Upper lobe of right lung (tissue), 1 donor: ENCODE measurements around the gene GJB6. TPM values are rescaled to one million over a fixed set of nuclear protein-coding genes. Genes with fewer than 3 reads are reported as not detected.

ENCODE experiments used
- ATAC-seq: fragments of 200-7000 bp; cut with Tn5 transposase; one replicate; pipeline ENCODE4 v1.9.1; 2020; ENCODE audit warnings: mild to moderate bottlenecking, moderate library complexity
- DNase-seq: peaks from one replicate; pipeline ENCODE4 v3.0.0-alpha.2; 2020
- H3K27ac ChIP-seq: fragments of 200-600 bp; one replicate; pipeline ENCODE4 v1.8.0; 2022
- H3K27me3 ChIP-seq: fragments of 200-600 bp; one replicate; pipeline ENCODE4 v1.8.0; 2022; ENCODE audit warnings: mild to moderate bottlenecking
- H3K36me3 ChIP-seq: fragments of 200-600 bp; one replicate; pipeline ENCODE4 v1.8.0; 2022
- H3K4me1 ChIP-seq: fragments of 200-600 bp; one replicate; pipeline ENCODE4 v1.8.0; 2022
- H3K4me3 ChIP-seq: fragments of 200-600 bp; one replicate; pipeline ENCODE4 v1.8.0; 2022; ENCODE audit warnings: mild to moderate bottlenecking
- H3K9me3 ChIP-seq: fragments of 200-600 bp; one replicate; pipeline ENCODE4 v1.8.0; 2022
- intact Hi-C: fragments of 100-400 bp; cut with DNase I; formaldehyde crosslinking; loops from one replicate; pipeline ENCODE4 v1.11.0; 2022
- total RNA-seq: library from RNA; stranded (reverse); fragmentation: NEBNext Ultra II Directional; extraction: Animal tissue kit (Norgen Biotek cat#: 25700); gene quantifications from one replicate; pipeline ENCODE4 v1.2.1, GENCODE V29; 2021
- TF ChIP-seq, protein P1 (sequence below): fragments of 200-600 bp; IDR thresholded peaks from one replicate; pipeline ENCODE4 v1.8.0; 2022; ENCODE audit warnings: antibody characterized with exemption
- donor health status: DM: no; HTN: yes; CAD: no; lungs with severe emphysema.

GJB6 gene
- total RNA-seq, 1 donor from 2014 or later: not detected

DNA sequence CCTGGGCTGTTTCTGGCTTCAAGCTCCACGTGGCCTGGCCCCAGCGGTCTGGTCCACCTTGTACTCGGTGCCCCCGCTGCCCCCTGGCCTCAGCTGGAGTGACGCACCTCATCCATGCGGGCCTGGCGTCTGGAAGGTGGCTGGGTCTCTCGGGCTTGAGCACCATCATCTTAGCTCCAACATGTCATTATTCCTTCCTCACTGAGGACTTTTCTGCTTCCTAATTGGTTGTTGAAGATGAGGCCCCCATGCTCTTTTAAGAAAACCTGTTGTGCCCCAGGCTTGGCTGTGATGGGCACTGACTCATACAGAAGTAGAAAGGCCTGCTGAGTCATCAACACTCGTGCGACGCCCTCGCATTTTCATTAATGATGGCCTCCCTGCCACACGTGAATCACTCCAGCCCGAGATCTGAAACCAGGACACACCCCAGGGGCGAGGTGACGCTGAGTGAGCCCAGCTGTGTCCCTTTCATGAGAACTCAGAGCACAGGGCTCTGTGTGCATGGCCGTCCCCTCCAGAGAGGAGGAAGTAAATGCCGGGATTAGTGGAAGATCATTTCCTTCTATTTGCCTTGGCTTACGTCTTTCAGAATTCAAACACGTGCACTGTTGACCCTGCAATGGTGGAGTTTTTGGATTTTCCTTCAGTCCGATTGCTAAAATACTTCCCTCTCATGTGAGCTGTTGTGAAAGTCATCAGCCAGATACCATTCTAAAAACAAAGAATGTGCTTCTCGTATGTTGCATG lies 57.3 kb downstream of the GJB6 start:
- Histone ChIP-seq H3K27ac (peak overlapping the region; percentile 60), H3K9me3 (no peaks in the 10 kb centered on the region), H3K36me3 (no peaks in the 10 kb centered on the region), H3K27me3 (peaks cover 23% of the 10 kb centered on the region), H3K4me3 (no peak overlapping the region), H3K4me1 (peaks cover 12% of the 10 kb centered on the region)
- DNase-seq (peak; percentile 90), ATAC-seq (peak; percentile 93)
- intact Hi-C loops: no loop called here
- TF ChIP-seq, protein P1, sequence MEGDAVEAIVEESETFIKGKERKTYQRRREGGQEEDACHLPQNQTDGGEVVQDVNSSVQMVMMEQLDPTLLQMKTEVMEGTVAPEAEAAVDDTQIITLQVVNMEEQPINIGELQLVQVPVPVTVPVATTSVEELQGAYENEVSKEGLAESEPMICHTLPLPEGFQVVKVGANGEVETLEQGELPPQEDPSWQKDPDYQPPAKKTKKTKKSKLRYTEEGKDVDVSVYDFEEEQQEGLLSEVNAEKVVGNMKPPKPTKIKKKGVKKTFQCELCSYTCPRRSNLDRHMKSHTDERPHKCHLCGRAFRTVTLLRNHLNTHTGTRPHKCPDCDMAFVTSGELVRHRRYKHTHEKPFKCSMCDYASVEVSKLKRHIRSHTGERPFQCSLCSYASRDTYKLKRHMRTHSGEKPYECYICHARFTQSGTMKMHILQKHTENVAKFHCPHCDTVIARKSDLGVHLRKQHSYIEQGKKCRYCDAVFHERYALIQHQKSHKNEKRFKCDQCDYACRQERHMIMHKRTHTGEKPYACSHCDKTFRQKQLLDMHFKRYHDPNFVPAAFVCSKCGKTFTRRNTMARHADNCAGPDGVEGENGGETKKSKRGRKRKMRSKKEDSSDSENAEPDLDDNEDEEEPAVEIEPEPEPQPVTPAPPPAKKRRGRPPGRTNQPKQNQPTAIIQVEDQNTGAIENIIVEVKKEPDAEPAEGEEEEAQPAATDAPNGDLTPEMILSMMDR: no peak

GRCh38 chr13:20173116-20173746 lies 58.9 kb downstream of the GJB6 start:
- peaks cover 9% of the 10 kb centered on the region for H3K27me3 ChIP-seq
- no peak overlapping the region for H3K27ac ChIP-seq
- peaks cover 12% of the 10 kb centered on the region for H3K4me1 ChIP-seq
- TF ChIP-seq, protein P1: no peak
- H3K9me3 ChIP-seq: no peaks in the 10 kb centered on the region
- no peak overlapping the region for H3K4me3 ChIP-seq
- DNase-seq (no peak), ATAC-seq (no peak)
- intact Hi-C loops: no loop called here
- no peaks in the 10 kb centered on the region for H3K36me3 ChIP-seq

Other genes with a start within 250 kb of the GJB6 start
- not detected for gene GJA3, start 71.3 kb downstream of the GJB6 start, total RNA-seq
- 0.93 TPM for gene GJB2, start 39.4 kb downstream of the GJB6 start, total RNA-seq